Parathyroid adenoma (tissue), 2 donors: ENCODE measurements around the gene LRRC1.

Experiments
- H2AFZ ChIP-seq: fragments of 300-600 bp; sonication (generic); one replicate; pipeline ENCODE4 v1.7.0; 2017; ENCODE audit warnings: antibody characterized with exemption, mild to moderate bottlenecking
- H3K27ac ChIP-seq: fragments of 300-600 bp; sonication (generic); one replicate; pipeline ENCODE4 v1.7.0; 2017
- H3K27me3 ChIP-seq: fragments of 300-600 bp; sonication (generic); one replicate; pipeline ENCODE4 v1.7.0; 2017; ENCODE audit warnings: low read length; ENCODE audit not compliant: control insufficient read depth, insufficient read depth
- H3K36me3 ChIP-seq: fragments of 300-600 bp; sonication (generic); one replicate; pipeline ENCODE4 v1.7.0; 2017; ENCODE audit warnings: low read length; ENCODE audit not compliant: control insufficient read depth, insufficient read depth
- H3K4me1 ChIP-seq: fragments of 300-600 bp; sonication (generic); one replicate; pipeline ENCODE4 v1.7.0; 2017; ENCODE audit warnings: control low read depth
- H3K4me2 ChIP-seq: fragments of 300-600 bp; sonication (generic); one replicate; pipeline ENCODE4 v1.7.0; 2017; ENCODE audit warnings: low read length
- H3K4me3 ChIP-seq: fragments of 300-600 bp; sonication (generic); one replicate; pipeline ENCODE4 v1.7.0; 2017; ENCODE audit warnings: low read depth, low read length
- H3K79me2 ChIP-seq: fragments of 300-600 bp; sonication (generic); one replicate; pipeline ENCODE4 v1.7.0; 2017; ENCODE audit warnings: control low read depth
- H3K9ac ChIP-seq: fragments of 300-600 bp; sonication (generic); one replicate; pipeline ENCODE4 v1.7.0; 2017; ENCODE audit warnings: mild to moderate bottlenecking
- H3K9me3 ChIP-seq: fragments of 300-600 bp; sonication (generic); one replicate; pipeline ENCODE4 v1.7.0; 2017; ENCODE audit warnings: low read length; ENCODE audit not compliant: control insufficient read depth
- CTCF ChIP-seq: fragments of 300-600 bp; sonication (generic); IDR thresholded peaks from one replicate; pipeline ENCODE4 v1.7.0; 2017; ENCODE audit warnings: antibody characterized with exemption, mild to moderate bottlenecking
- donor health status: primary hyperparathyroidism.

LRRC1 gene

GRCh38 chr6:53918854-53919510, 124.2 kb downstream of the LRRC1 start:
- Histone ChIP-seq H3K4me3 (no peak overlapping the region), H3K9ac (no peak overlapping the region), H2AFZ (no peak overlapping the region), H3K27ac (no peak overlapping the region), H3K4me2 (no peak overlapping the region), H3K4me1 (no peaks in the 10 kb centered on the region), H3K79me2 (no peaks in the 10 kb centered on the region), H3K27me3 (no peaks in the 10 kb centered on the region), H3K36me3 (no peaks in the 10 kb centered on the region), H3K9me3 (no peaks in the 10 kb centered on the region)
- no peak for TF ChIP-seq CTCF

DNA sequence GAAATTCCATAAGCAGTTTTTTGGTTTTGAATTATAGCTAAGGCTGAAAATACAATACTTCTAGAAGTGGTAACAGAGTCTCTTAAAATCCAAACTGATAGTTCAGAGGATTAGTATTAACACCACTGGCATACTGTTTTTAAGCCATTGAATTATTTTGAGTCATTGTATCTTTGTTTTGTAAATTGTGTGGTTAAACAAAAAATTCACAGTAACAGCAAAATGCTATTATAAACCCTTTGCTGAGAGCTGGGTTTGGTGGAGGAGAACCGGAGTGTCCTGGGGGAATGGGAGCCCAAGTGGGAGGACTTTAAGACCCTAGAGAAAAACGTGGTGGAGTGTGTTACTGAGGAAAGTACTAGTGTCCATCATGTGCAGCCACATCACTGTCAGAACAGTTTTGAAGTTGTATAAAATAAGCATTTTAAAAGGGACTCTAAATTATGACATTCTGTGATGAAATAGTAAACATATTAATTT, 125.1 kb downstream of the LRRC1 start:
- TF ChIP-seq CTCF, result no peak
- no peaks in the 10 kb centered on the region for H3K79me2 ChIP-seq
- H3K27ac ChIP-seq, result no peak overlapping the region
- no peaks in the 10 kb centered on the region for H3K4me1 ChIP-seq
- no peaks in the 10 kb centered on the region for H3K27me3 ChIP-seq
- H3K4me3 ChIP-seq, result no peak overlapping the region
- H3K36me3 ChIP-seq, result no peaks in the 10 kb centered on the region
- H2AFZ ChIP-seq, result no peak overlapping the region
- H3K9me3 ChIP-seq, result no peaks in the 10 kb centered on the region
- no peak overlapping the region for H3K9ac ChIP-seq
- H3K4me2 ChIP-seq, result no peak overlapping the region

GRCh38 chr6:53920881-53921280, 126.1 kb downstream of the LRRC1 start:
- no peaks in the 10 kb centered on the region for H3K36me3 ChIP-seq
- no peak overlapping the region for H3K27ac ChIP-seq
- no peaks in the 10 kb centered on the region for H3K4me1 ChIP-seq
- H3K4me2 ChIP-seq, result no peak overlapping the region
- H3K9ac ChIP-seq, result no peak overlapping the region
- H3K4me3 ChIP-seq, result no peak overlapping the region
- no peaks in the 10 kb centered on the region for H3K9me3 ChIP-seq
- no peaks in the 10 kb centered on the region for H3K79me2 ChIP-seq
- H2AFZ ChIP-seq, result no peak overlapping the region
- H3K27me3 ChIP-seq, result no peaks in the 10 kb centered on the region
- TF ChIP-seq CTCF, result no peak

GRCh38 chr6:53921639-53922038, 126.8 kb downstream of the LRRC1 start:
- Histone ChIP-seq H3K4me2 (no peak overlapping the region), H3K9me3 (no peaks in the 10 kb centered on the region), H3K27ac (no peak overlapping the region), H3K27me3 (no peaks in the 10 kb centered on the region), H3K4me1 (peaks cover 3% of the 10 kb centered on the region), H3K4me3 (no peak overlapping the region), H2AFZ (no peak overlapping the region), H3K79me2 (no peaks in the 10 kb centered on the region), H3K9ac (no peak overlapping the region), H3K36me3 (no peaks in the 10 kb centered on the region)
- no peak for TF ChIP-seq CTCF

GRCh38 chr6:53922539-53922981, 127.8 kb downstream of the LRRC1 start:
- H3K4me1 ChIP-seq, result peaks cover 7% of the 10 kb centered on the region
- no peak for TF ChIP-seq CTCF
- no peaks in the 10 kb centered on the region for H3K9me3 ChIP-seq
- no peak overlapping the region for H2AFZ ChIP-seq
- no peak overlapping the region for H3K4me2 ChIP-seq
- H3K4me3 ChIP-seq, result no peak overlapping the region
- H3K27me3 ChIP-seq, result no peaks in the 10 kb centered on the region
- no peaks in the 10 kb centered on the region for H3K79me2 ChIP-seq
- H3K36me3 ChIP-seq, result no peaks in the 10 kb centered on the region
- no peak overlapping the region for H3K27ac ChIP-seq
- no peak overlapping the region for H3K9ac ChIP-seq
